ENCODE results near the gene BBS2.

- TF ChIP-seq ARNT (IDR thresholded peaks at IDR 0.05) (no peak), FOXM1 (IDR thresholded peaks at IDR 0.05; ENCODE audit: borderline replicate concordance) (no peak), SP1 (IDR thresholded peaks at IDR 0.05) (no peak), SUZ12 (IDR thresholded peaks at IDR 0.05) (no peak)
Measured at GRCh38 chr16:56477096-56477878, 42.5 kb downstream of the BBS2 start.

Measured in HEK293T (cell line).